ENCODE measurements around the gene C1orf52. TPM values are rescaled to one million over a fixed set of nuclear protein-coding genes. Genes with fewer than 3 reads are reported as not detected.

C1orf52 gene
- total RNA-seq, 2 experiments from 2014 or later, result 35.6 to 37.4 TPM

DNA sequence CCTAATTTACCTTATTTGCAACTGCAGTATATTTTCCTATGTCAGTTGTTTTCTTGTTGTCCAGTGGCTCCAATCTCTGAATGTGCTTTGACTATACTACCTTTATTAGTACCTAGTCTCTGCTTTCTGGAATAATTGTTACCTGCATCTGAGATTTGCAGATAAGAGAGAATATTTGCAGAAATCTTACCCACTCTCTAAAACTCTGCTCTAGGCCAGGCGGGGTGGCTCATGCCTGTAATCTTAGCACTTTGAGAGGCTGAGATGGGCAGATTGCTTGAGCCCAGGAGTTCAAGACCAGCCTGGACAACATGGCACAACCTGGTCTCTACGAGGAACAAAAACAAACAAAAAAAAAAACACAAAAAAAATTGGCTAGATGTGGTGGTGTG lies 56.6 kb downstream of the C1orf52 start:
- intact Hi-C loops (cut with micrococcal nuclease; ENCODE audit: unreplicated experiment), result no loop called here
- H3K9me3 ChIP-seq (ENCODE audit: low read length), result no peaks in the 10 kb centered on the region
- no peak for TF ChIP-seq EZH2phosphoT487 (IDR thresholded peaks at IDR 0.05; ENCODE audit: borderline replicate concordance, low read depth, low read length)
- no peak overlapping the region for H3K4me3 ChIP-seq (ENCODE audit: low read depth, low read length, poor library complexity, severe bottlenecking)
- no peaks in the 10 kb centered on the region for H3K36me3 ChIP-seq (ENCODE audit: insufficient read depth, low read length)
- H4K20me1 ChIP-seq (ENCODE audit: insufficient read depth, low read length), result no peaks in the 10 kb centered on the region
- CTCF ChIA-PET (ENCODE audit: unreplicated experiment), result no interaction called here
- H3K27ac ChIP-seq (ENCODE audit: low read depth, low read length, poor library complexity, severe bottlenecking), result no peak overlapping the region
- no peaks in the 10 kb centered on the region for H3K9me2 ChIP-seq (ENCODE audit: insufficient read depth, low read length)
- no peaks in the 10 kb centered on the region for H3K79me2 ChIP-seq (ENCODE audit: insufficient read depth, low read depth, low read length)
- no peaks in the 10 kb centered on the region for H3K4me1 ChIP-seq (ENCODE audit: insufficient read depth, low read length, poor library complexity, severe bottlenecking)
- POLR2A ChIA-PET, result interaction anchor here (1.1 kb wide), 1 partner anchor 118 kb away, joined by 3 read pairs; no protein-coding TSS in a partner anchor
- no TSS peak for BruUV-seq (replicated peaks)
- no peak overlapping the region for H2AFZ ChIP-seq (ENCODE audit: low read length)
- H3K4me2 ChIP-seq (ENCODE audit: low read length), result no peak overlapping the region
- DNase-seq (ENCODE audit: low spot score), result no peak

- BruUV-seq (replicated peaks), result no TSS peak
- TF ChIP-seq CTCF (conservative IDR thresholded peaks at IDR 0.05; ENCODE audit: low read length) (no peak), EZH2phosphoT487 (IDR thresholded peaks at IDR 0.05; ENCODE audit: borderline replicate concordance, low read depth, low read length) (no peak)
- Histone ChIP-seq H3K36me3 (ENCODE audit: insufficient read depth, low read length) (no peaks in the 10 kb centered on the region), H4K20me1 (ENCODE audit: insufficient read depth, low read length) (no peaks in the 10 kb centered on the region), H3K9me3 (ENCODE audit: low read length) (no peaks in the 10 kb centered on the region), H3K4me2 (ENCODE audit: low read length) (peak overlapping the region; percentile 86), H3K27ac (ENCODE audit: low read depth, low read length, poor library complexity, severe bottlenecking) (no peak overlapping the region), H3K79me2 (ENCODE audit: insufficient read depth, low read depth, low read length) (no peaks in the 10 kb centered on the region), H2AFZ (ENCODE audit: low read length) (peak overlapping the region; percentile 58; the same call in 1 of the 2 replicates), H3K4me3 (ENCODE audit: low read depth, low read length, poor library complexity, severe bottlenecking) (peak overlapping the region; percentile 67), H3K9me2 (ENCODE audit: insufficient read depth, low read length) (no peaks in the 10 kb centered on the region), H3K4me1 (ENCODE audit: insufficient read depth, low read length, poor library complexity, severe bottlenecking) (no peaks in the 10 kb centered on the region)
- POLR2A ChIA-PET, result interaction anchor here (0.6 kb wide), 1 partner anchor 73 kb away, joined by 3 read pairs; no protein-coding TSS in a partner anchor
- DNase-seq (ENCODE audit: low spot score), result no peak
- CTCF ChIA-PET (ENCODE audit: unreplicated experiment), result no interaction called here
- intact Hi-C loops (cut with micrococcal nuclease; ENCODE audit: unreplicated experiment), result no loop called here
These were observed 57.2 kb downstream of the C1orf52 start for GRCh38 chr1:85202092-85202863.

GRCh38 chr1:85201340-85202091 lies 57.9 kb downstream of the C1orf52 start:
- no peaks in the 10 kb centered on the region for H3K36me3 ChIP-seq (ENCODE audit: insufficient read depth, low read length)
- H2AFZ ChIP-seq (ENCODE audit: low read length), result peak overlapping the region; percentile 58
- CTCF ChIA-PET (ENCODE audit: unreplicated experiment), result no interaction called here
- POLR2A ChIA-PET, result no interaction called here
- no peaks in the 10 kb centered on the region for H3K9me3 ChIP-seq (ENCODE audit: low read length)
- H4K20me1 ChIP-seq (ENCODE audit: insufficient read depth, low read length), result no peaks in the 10 kb centered on the region
- no peaks in the 10 kb centered on the region for H3K79me2 ChIP-seq (ENCODE audit: insufficient read depth, low read depth, low read length)
- H3K9me2 ChIP-seq (ENCODE audit: insufficient read depth, low read length), result no peaks in the 10 kb centered on the region
- BruUV-seq (replicated peaks), result no TSS peak
- DNase-seq (ENCODE audit: low spot score), result peak; percentile 4
- intact Hi-C loops (cut with micrococcal nuclease; ENCODE audit: unreplicated experiment), result no loop called here
- peak overlapping the region; percentile 86 for H3K4me2 ChIP-seq (ENCODE audit: low read length)
- peak overlapping the region; percentile 67 for H3K4me3 ChIP-seq (ENCODE audit: low read depth, low read length, poor library complexity, severe bottlenecking)
- TF ChIP-seq CTCF (conservative IDR thresholded peaks at IDR 0.05; ENCODE audit: low read length) (no peak), EZH2phosphoT487 (IDR thresholded peaks at IDR 0.05; ENCODE audit: borderline replicate concordance, low read depth, low read length) (0 out of 2 replicates have a peak, but pooled peaks have one; percentile 29)
- H3K27ac ChIP-seq (ENCODE audit: low read depth, low read length, poor library complexity, severe bottlenecking), result no peak overlapping the region
- H3K4me1 ChIP-seq (ENCODE audit: insufficient read depth, low read length, poor library complexity, severe bottlenecking), result no peaks in the 10 kb centered on the region
